GM12878 (cell line): Measurements from ENCODE around the gene SORT1. TPM values are rescaled to one million over a fixed set of nuclear protein-coding genes. Genes with fewer than 3 reads are reported as not detected.

Experiments used
- ATAC-seq: fragments of 200-7000 bp; cut with Tn5 transposase; 3 replicates; pipeline ENCODE4 v1.9.1; 2020; ENCODE audit warnings: mild to moderate bottlenecking, moderate library complexity
- BruUV-seq: library from RNA; stranded (reverse); fragments of 400-500 nt; replicated peaks from 2 replicates; lab custom pipeline; 2021; lab: Mats Ljungman, UMichigan
- CTCF ChIA-PET: fragments of 300-600 bp; sonication (Branson Sonifier 250); formaldehyde crosslinking; extraction: SDS; loops from one replicate; lab custom pipeline; 2021; ENCODE audit warnings: inconsistent platforms; lab: Yijun Ruan, JAX
- POLR2A ChIA-PET: fragments of 350-600 bp; formaldehyde crosslinking; extraction: SDS; loops from one replicate; lab custom pipeline; 2021; ENCODE audit warnings: inconsistent platforms; lab: Charles Lee
- RAD21 ChIA-PET: fragments of 300-600 bp; sonication (Branson Sonifier 250); formaldehyde crosslinking; loops from one replicate; lab custom pipeline; 2023; ENCODE audit warnings: antibody characterized with exemption; ENCODE audit not compliant: unreplicated experiment; lab: Charles Lee
- SMC1A ChIA-PET: fragments of 300-600 bp; sonication (Branson Sonifier 250); formaldehyde crosslinking; loops from one replicate; lab custom pipeline; 2023; ENCODE audit not compliant: unreplicated experiment, uncharacterized antibody; lab: Charles Lee
- DNase-seq: peaks from one replicate; pipeline ENCODE4 v3.0.0-alpha.2; 2011; ENCODE audit warnings: low read depth, low spot score
- FAIRE-seq: peaks from 3 replicates; lab custom pipeline; 2011; peaks lifted over from hg19 to GRCh38; lab: Jason Lieb, UNC
- H2AFZ ChIP-seq: 2 replicates; pipeline ENCODE4 v1.6.0; 2011; ENCODE audit warnings: low read depth, low read length, control low read depth; ENCODE audit not compliant: control insufficient read depth
- H3K27ac ChIP-seq: 2 replicates; pipeline ENCODE4 v1.5.1; 2011; ENCODE audit warnings: control low read depth; ENCODE audit not compliant: control insufficient read depth, insufficient read depth
- H3K27me3 ChIP-seq, 2 experiments: replicated peaks in 1 of 2; 2 replicates each; pipeline versions ENCODE4 v1.6.0 to v1.6.1; 2011; ENCODE audit warnings: low read length in 1 of 2; ENCODE audit not compliant: control insufficient read depth in 2 of 2, insufficient read depth in 2 of 2
- H3K36me3 ChIP-seq, 2 experiments: 2 replicates each; pipeline ENCODE4 v1.5.1; 2011; ENCODE audit warnings: low read length in 1 of 2; ENCODE audit not compliant: control insufficient read depth in 2 of 2, insufficient read depth in 2 of 2
- H3K4me1 ChIP-seq: 2 replicates; pipeline ENCODE4 v1.6.1; 2011; ENCODE audit warnings: mild to moderate bottlenecking, low read length, moderate library complexity, mixed read lengths; ENCODE audit not compliant: control insufficient read depth, insufficient read depth
- H3K4me2 ChIP-seq: 2 replicates; pipeline ENCODE4 v1.6.0; 2011; ENCODE audit warnings: control low read depth; ENCODE audit not compliant: control insufficient read depth, insufficient read depth
- H3K4me3 ChIP-seq: fragments of 200-600 bp; sonication (generic); 2 replicates; pipeline ENCODE4 v1.5.1; 2016
- H3K79me2 ChIP-seq: 2 replicates; pipeline ENCODE4 v1.6.0; 2011; ENCODE audit warnings: low read length; ENCODE audit not compliant: control insufficient read depth, insufficient read depth
- H3K9ac ChIP-seq: 2 replicates; pipeline ENCODE4 v1.8.0; 2011; ENCODE audit warnings: low read length, control low read depth, mixed read lengths; ENCODE audit not compliant: control insufficient read depth, insufficient read depth
- H3K9me3 ChIP-seq: replicated peaks from 3 replicates; pipeline ENCODE4 v1.5.1; 2011; ENCODE audit warnings: mild to moderate bottlenecking, low read length; ENCODE audit not compliant: control insufficient read depth, insufficient read depth
- H4K20me1 ChIP-seq: 2 replicates; pipeline ENCODE4 v1.6.0; 2011; ENCODE audit not compliant: control insufficient read depth, insufficient read depth
- BACH1 ChIP-seq: fragments of 450-650 bp; IDR thresholded peaks from 2 replicates; pipeline ENCODE4 v1.6.1; 2017; ENCODE audit warnings: mild to moderate bottlenecking, borderline replicate concordance
- BHLHE40 ChIP-seq, 2 experiments: fragments of 450-650 bp in 1 of 2; IDR thresholded peaks; 2 replicates each; pipeline ENCODE4 v1.6.1; 2011 to 2017; ENCODE audit warnings: low read depth in 2 of 2, borderline replicate concordance in 1 of 2, improper control_type of control experiment in 1 of 2, low read length in 1 of 2, mild to moderate bottlenecking in 1 of 2
- BRCA1 ChIP-seq: IDR thresholded peaks from 2 replicates; pipeline ENCODE4 v1.6.1; 2011; ENCODE audit warnings: low read depth, low read length, improper control_type of control experiment
- DPF2 ChIP-seq: fragments of 450-650 bp; IDR thresholded peaks from 2 replicates; pipeline ENCODE4 v1.6.1; 2017; ENCODE audit warnings: mild to moderate bottlenecking
- E2F4 ChIP-seq: IDR thresholded peaks from 2 replicates; pipeline ENCODE4 v1.6.1; 2012; ENCODE audit warnings: low read depth, low read length, improper control_type of control experiment
- IRF4 ChIP-seq: IDR thresholded peaks from 2 replicates; pipeline ENCODE4 v1.6.1; 2011; ENCODE audit warnings: low read depth, low read length
- MYC ChIP-seq: IDR thresholded peaks from 2 replicates; pipeline ENCODE4 v1.6.1; 2011; ENCODE audit warnings: mild to moderate bottlenecking, low read length, moderate library complexity, inconsistent platforms; ENCODE audit not compliant: insufficient read depth, insufficient replicate concordance, insufficient read length, severe bottlenecking
- POU2F2 ChIP-seq: IDR thresholded peaks from 3 replicates; pipeline ENCODE4 v1.6.1; 2011; ENCODE audit warnings: low read depth, mild to moderate bottlenecking, low read length, borderline replicate concordance
- TCF12 ChIP-seq: IDR thresholded peaks from 2 replicates; pipeline ENCODE4 v1.6.1; 2011; ENCODE audit warnings: low read depth, mild to moderate bottlenecking, low read length
- ZNF687 ChIP-seq: fragments of 450-650 bp; IDR thresholded peaks from 2 replicates; pipeline ENCODE4 v1.6.1; 2017; ENCODE audit warnings: mild to moderate bottlenecking, moderate library complexity
- WGBS: methylation state at CpG from one replicate; pipeline ENCODE4 v1.1.6; 2016; ENCODE audit warnings: low lambda C conversion rate; ENCODE audit not compliant: insufficient replicate concordance, insufficient coverage; ENCODE audit errors: missing lambda C conversion rate; 5-methylcytosine and 5-hydroxymethylcytosine counted together
- in situ Hi-C: fragments of 300-500 bp; cut with MboI; formaldehyde crosslinking; loops from 9 replicates; pipeline ENCODE4 v1.14.3; 2018; ENCODE audit warnings: mixed read lengths
- intact Hi-C: fragments of 100-400 bp; cut with micrococcal nuclease; formaldehyde crosslinking; loops from one replicate; pipeline ENCODE4 v1.14.2; 2022; ENCODE audit not compliant: unreplicated experiment
- polyA plus RNA-seq, 11 experiments: library from polyadenylated mRNA; depleted of rRNA in 4 of 11; unstranded in 6 of 11; stranded (reverse) in 5 of 11; fragments of >200 nt; fragmentation: Nextera tagmentation in 4 of 11; fragmentation: Illumina TruSeq in 1 of 11; extraction: Ambion mirVana in 4 of 11; extraction: Trizol in 1 of 11; gene quantifications; 1 replicate in 1 of 11; 2 replicates in 10 of 11; pipeline versions ENCODE4 v1.2.1 to v1.2.3, GENCODE V29; 2011 to 2016; ENCODE audit warnings: inconsistent platforms in 2 of 11, missing spikeins in 2 of 11, low read depth in 1 of 11
- total RNA-seq, 4 experiments: library from RNA; depleted of rRNA in 3 of 4; stranded (reverse); fragments of >200 nt in 3 of 4; fragmentation: Illumina TruSeq in 1 of 4; extraction: Trizol in 1 of 4; gene quantifications; 2 replicates each; pipeline versions ENCODE4 v1.2.1 to v1.2.3, GENCODE V29; 2013 to 2021

Gene SORT1
- total and polyA plus RNA-seq, 10 of the 15 experiments (the other 5 are each of a cell fraction or from before 2014, with no cell fraction given): 0.06 to 1.9 (median 0.33) TPM; not detected in 1

- no TSS peak for BruUV-seq
Measured at GRCh38 chr1:109392037-109392787, 5.5 kb downstream of the SORT1 start.

GRCh38 chr1:109391626-109392025 is 6.1 kb downstream of the SORT1 start:
- Histone ChIP-seq H3K4me1 (peaks cover 27% of the 10 kb centered on the region), H3K27me3 (peaks cover 1 to 4% of the 10 kb centered on the region in 2 experiments; a peak in 2 of 4 replicates), H3K9me3 (no peaks in the 10 kb centered on the region), H3K4me2 (peak overlapping the region; percentile 85), H4K20me1 (no peaks in the 10 kb centered on the region), H3K9ac (peak overlapping the region; percentile 38; the same call in 1 of the 2 replicates), H3K27ac (peak overlapping the region; percentile 63), H3K79me2 (no peaks in the 10 kb centered on the region), H3K4me3 (peak overlapping the region; percentile 26; the same call in 1 of the 2 replicates), H3K36me3 (no peaks in the 10 kb centered on the region), H2AFZ (no peak overlapping the region; the same call in 1 of the 2 replicates)
- POLR2A ChIA-PET: interaction anchor here (1.0 to 1.2 kb wide), 3 partner anchors 12 to 292 kb away, joined by 3 read pairs; partner anchors contain the start of gene SARS1
- CTCF ChIA-PET: interaction anchor here (0.7 to 4.4 kb wide), 9 partner anchors 9 to 190 kb away, joined by 3 to 33 read pairs (median 5); partner anchors contain the start of genes CYB561D1 and PSRC1
- in situ Hi-C loops: no loop called here
- DNase-seq: peak; percentile 69
- RAD21 ChIA-PET: interaction anchor here (0.8 to 2.3 kb wide), 7 partner anchors 9 to 141 kb away, joined by 3 to 8 read pairs (median 4); partner anchors contain the start of gene PSRC1
- FAIRE-seq: peak; percentile 90
- intact Hi-C loops: loop anchor here (10.0 kb wide), 1 partner anchor 277 kb away; the partner anchor contains the start of gene ELAPOR1
- no TSS peak for BruUV-seq
- peak; percentile 82 for ATAC-seq
- SMC1A ChIA-PET: interaction anchor here (0.7 to 1.8 kb wide), 6 partner anchors 12 to 141 kb away, joined by 3 to 7 read pairs (median 3); partner anchors contain the start of gene MYBPHL
- no peak for TF ChIP-seq BRCA1
- TF ChIP-seq ZNF687: no peak
- peak; percentile 83 for TF ChIP-seq DPF2
- TF ChIP-seq E2F4: no peak
- TF ChIP-seq IRF4: peak; percentile 83; the same call in 1 of the 2 replicates
- TF ChIP-seq BACH1: no peak

More at GRCh38 chr1:109392037-109392787, 5.5 kb downstream of the SORT1 start:
- FAIRE-seq (no peak), ATAC-seq (peak; percentile 59)
- ChIA-PET CTCF (interaction anchor here (0.6 to 4.4 kb wide), 11 partner anchors 8 to 191 kb away, joined by 3 to 33 read pairs (median 5); partner anchors contain the start of genes CYB561D1 and PSRC1), SMC1A (interaction anchor here (1.2 to 1.8 kb wide), 6 partner anchors 13 to 141 kb away, joined by 3 to 7 read pairs (median 3); partner anchors contain the start of gene MYBPHL), POLR2A (interaction anchor here (1.0 to 1.7 kb wide), 4 partner anchors 10 to 292 kb away, joined by 3 to 5 read pairs (median 3); partner anchors contain the start of gene SARS1), RAD21 (interaction anchor here (0.8 to 2.3 kb wide), 7 partner anchors 9 to 141 kb away, joined by 3 to 8 read pairs (median 4); partner anchors contain the start of gene PSRC1)
- Histone ChIP-seq H3K4me2 (peak overlapping the region; percentile 59), H3K4me1 (peaks cover 27% of the 10 kb centered on the region), H3K36me3 (no peaks in the 10 kb centered on the region), H3K27me3 (peaks cover 1 to 4% of the 10 kb centered on the region in 2 experiments; a peak in 3 of 4 replicates), H4K20me1 (no peaks in the 10 kb centered on the region), H2AFZ (no peak overlapping the region), H3K9me3 (no peaks in the 10 kb centered on the region), H3K9ac (peak overlapping the region; percentile 2; the same call in 1 of the 2 replicates), H3K79me2 (no peaks in the 10 kb centered on the region), H3K27ac (peak overlapping the region; percentile 54; the same call in 1 of the 2 replicates), H3K4me3 (no peak overlapping the region)
- in situ Hi-C loops: no loop called here
- intact Hi-C loops: loop anchor here (10.0 kb wide), 1 partner anchor 277 kb away; the partner anchor contains the start of gene ELAPOR1
- 1% methylated on average over 4 of the region's 4 CpGs for WGBS
- TF ChIP-seq POU2F2 (no peak), BHLHE40 (IDR thresholded peaks at IDR 0.05; ENCODE audit: borderline replicate concordance in 1 of 2, low read depth in 2 of 2, low read length in 1 of 2) (no peak), TCF12 (no peak), MYC (no peak)
- TF ChIP-seq, all 136 proteins: peak for 0
- DNase-seq: no peak
